ENCODE data around the gene CRIP3. TPM values are rescaled to one million over a fixed set of nuclear protein-coding genes. Genes with fewer than 3 reads are reported as not detected.

CRIP3 gene
- total RNA-seq, 1 donor from 2014 or later, result not detected

GRCh38 chr6:43307451-43308100 is 1.1 kb downstream of the CRIP3 start:
- no peaks in the 10 kb centered on the region for H3K9me3 ChIP-seq (ENCODE audit: insufficient read depth, low read depth, low read length)
- peaks cover 3% of the 10 kb centered on the region for H3K4me1 Mint-ChIP-seq (ENCODE audit: low read depth, unreplicated experiment)
- H3K4me3 Mint-ChIP-seq (ENCODE audit: unreplicated experiment), result peak overlapping the region; percentile 4
- H3K4me3 ChIP-seq (ENCODE audit: insufficient read depth, low read depth, low read length), result no peak overlapping the region
- no peak overlapping the region for H3K4me2 ChIP-seq (ENCODE audit: low read length)
- no peak overlapping the region for H2AFZ ChIP-seq (ENCODE audit: low read depth, low read length)
- H3K27me3 Mint-ChIP-seq (ENCODE audit: low read depth, unreplicated experiment), result peaks cover 44% of the 10 kb centered on the region
- H4K20me1 ChIP-seq (ENCODE audit: insufficient read depth, low read length), result no peaks in the 10 kb centered on the region
- no peak overlapping the region for H3K27ac ChIP-seq (ENCODE audit: low read depth, low read length)
- H3K36me3 ChIP-seq (ENCODE audit: insufficient read depth, low read length), result no peaks in the 10 kb centered on the region
- H3K4me1 ChIP-seq (ENCODE audit: insufficient read depth, low read length), result no peaks in the 10 kb centered on the region
- H3K79me2 ChIP-seq (ENCODE audit: insufficient read depth, low read length), result no peaks in the 10 kb centered on the region
- no peak overlapping the region for H3K9ac ChIP-seq (ENCODE audit: low read length)
- TF ChIP-seq, protein P1, sequence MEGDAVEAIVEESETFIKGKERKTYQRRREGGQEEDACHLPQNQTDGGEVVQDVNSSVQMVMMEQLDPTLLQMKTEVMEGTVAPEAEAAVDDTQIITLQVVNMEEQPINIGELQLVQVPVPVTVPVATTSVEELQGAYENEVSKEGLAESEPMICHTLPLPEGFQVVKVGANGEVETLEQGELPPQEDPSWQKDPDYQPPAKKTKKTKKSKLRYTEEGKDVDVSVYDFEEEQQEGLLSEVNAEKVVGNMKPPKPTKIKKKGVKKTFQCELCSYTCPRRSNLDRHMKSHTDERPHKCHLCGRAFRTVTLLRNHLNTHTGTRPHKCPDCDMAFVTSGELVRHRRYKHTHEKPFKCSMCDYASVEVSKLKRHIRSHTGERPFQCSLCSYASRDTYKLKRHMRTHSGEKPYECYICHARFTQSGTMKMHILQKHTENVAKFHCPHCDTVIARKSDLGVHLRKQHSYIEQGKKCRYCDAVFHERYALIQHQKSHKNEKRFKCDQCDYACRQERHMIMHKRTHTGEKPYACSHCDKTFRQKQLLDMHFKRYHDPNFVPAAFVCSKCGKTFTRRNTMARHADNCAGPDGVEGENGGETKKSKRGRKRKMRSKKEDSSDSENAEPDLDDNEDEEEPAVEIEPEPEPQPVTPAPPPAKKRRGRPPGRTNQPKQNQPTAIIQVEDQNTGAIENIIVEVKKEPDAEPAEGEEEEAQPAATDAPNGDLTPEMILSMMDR (IDR thresholded peaks at IDR 0.05; ENCODE audit: insufficient read depth, low read depth, low read length), result no peak
- TF ChIP-seq EZH2 (IDR thresholded peaks at IDR 0.05; ENCODE audit: insufficient read depth, low read length), result no peak
- H3K36me3 Mint-ChIP-seq (ENCODE audit: low read depth, unreplicated experiment), result no peaks in the 10 kb centered on the region
- DNase-seq (ENCODE audit: low read depth) (no peak), FAIRE-seq (no peak)
- H3K27me3 ChIP-seq (ENCODE audit: insufficient read depth, low read length), result peaks cover 7% of the 10 kb centered on the region
- no peak overlapping the region for H3K27ac Mint-ChIP-seq (ENCODE audit: unreplicated experiment)
- no peaks in the 10 kb centered on the region for H3K9me3 Mint-ChIP-seq (ENCODE audit: unreplicated experiment)

- Mint-ChIP-seq H3K4me1 (ENCODE audit: low read depth, unreplicated experiment) (peaks cover 3% of the 10 kb centered on the region), H3K4me3 (ENCODE audit: unreplicated experiment) (no peak overlapping the region), H3K27ac (ENCODE audit: unreplicated experiment) (no peak overlapping the region), H3K27me3 (ENCODE audit: low read depth, unreplicated experiment) (peaks cover 54% of the 10 kb centered on the region), H3K36me3 (ENCODE audit: low read depth, unreplicated experiment) (no peaks in the 10 kb centered on the region), H3K9me3 (ENCODE audit: unreplicated experiment) (no peaks in the 10 kb centered on the region)
- H3K4me1 ChIP-seq (ENCODE audit: insufficient read depth, low read length), result no peaks in the 10 kb centered on the region
- TF ChIP-seq EZH2 (IDR thresholded peaks at IDR 0.05; ENCODE audit: insufficient read depth, low read length), result no peak
- TF ChIP-seq, protein P1 (IDR thresholded peaks at IDR 0.05; ENCODE audit: insufficient read depth, low read depth, low read length), result no peak
- no peak overlapping the region for H3K9ac ChIP-seq (ENCODE audit: low read length)
- no peaks in the 10 kb centered on the region for H3K79me2 ChIP-seq (ENCODE audit: insufficient read depth, low read length)
- no peaks in the 10 kb centered on the region for H4K20me1 ChIP-seq (ENCODE audit: insufficient read depth, low read length)
- H2AFZ ChIP-seq (ENCODE audit: low read depth, low read length), result no peak overlapping the region
- H3K4me2 ChIP-seq (ENCODE audit: low read length), result no peak overlapping the region
- no peak overlapping the region for H3K4me3 ChIP-seq (ENCODE audit: insufficient read depth, low read depth, low read length)
- H3K27ac ChIP-seq (ENCODE audit: low read depth, low read length), result no peak overlapping the region
- DNase-seq (ENCODE audit: low read depth), result no peak
- H3K9me3 ChIP-seq (ENCODE audit: insufficient read depth, low read depth, low read length), result no peaks in the 10 kb centered on the region
- FAIRE-seq, result no peak
- peaks cover 11% of the 10 kb centered on the region for H3K27me3 ChIP-seq (ENCODE audit: insufficient read depth, low read length)
- H3K36me3 ChIP-seq (ENCODE audit: insufficient read depth, low read length), result no peaks in the 10 kb centered on the region
Measured at GRCh38 chr6:43306086-43306485, 2.5 kb downstream of the CRIP3 start.

DNA sequence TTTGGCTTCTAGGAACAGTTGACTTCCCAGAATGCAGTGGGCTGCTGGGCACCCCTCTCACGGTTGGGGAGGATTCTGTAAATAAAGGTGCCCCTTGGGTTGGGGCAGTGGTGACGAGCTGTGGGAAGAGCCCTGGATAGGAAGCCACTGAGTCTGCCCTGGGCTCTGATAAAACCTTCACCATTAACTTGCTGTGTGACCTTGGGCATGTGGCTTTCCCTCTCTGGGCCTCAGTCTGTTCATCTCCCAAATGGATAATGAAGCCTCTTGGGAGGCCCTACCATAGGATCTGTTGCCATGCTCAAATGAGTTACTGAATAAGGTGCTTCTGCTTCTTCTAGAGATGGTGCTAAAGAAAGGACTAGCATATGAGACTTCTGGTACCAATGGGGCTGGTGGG is 3.7 kb downstream of the CRIP3 start:
- H3K4me3 ChIP-seq (ENCODE audit: insufficient read depth, low read depth, low read length), result no peak overlapping the region
- TF ChIP-seq, protein P1 (IDR thresholded peaks at IDR 0.05; ENCODE audit: insufficient read depth, low read depth, low read length), result no peak
- no peak for TF ChIP-seq EZH2 (IDR thresholded peaks at IDR 0.05; ENCODE audit: insufficient read depth, low read length)
- H3K4me1 ChIP-seq (ENCODE audit: insufficient read depth, low read length), result no peaks in the 10 kb centered on the region
- peaks cover 2% of the 10 kb centered on the region for H3K36me3 Mint-ChIP-seq (ENCODE audit: low read depth, unreplicated experiment)
- FAIRE-seq (no peak), DNase-seq (ENCODE audit: low read depth) (no peak)
- no peak overlapping the region for H3K9ac ChIP-seq (ENCODE audit: low read length)
- H3K27me3 ChIP-seq (ENCODE audit: insufficient read depth, low read length), result peaks cover 11% of the 10 kb centered on the region
- H3K36me3 ChIP-seq (ENCODE audit: insufficient read depth, low read length), result no peaks in the 10 kb centered on the region
- no peak overlapping the region for H3K4me3 Mint-ChIP-seq (ENCODE audit: unreplicated experiment)
- H3K27ac ChIP-seq (ENCODE audit: low read depth, low read length), result no peak overlapping the region
- H4K20me1 ChIP-seq (ENCODE audit: insufficient read depth, low read length), result no peaks in the 10 kb centered on the region
- H3K79me2 ChIP-seq (ENCODE audit: insufficient read depth, low read length), result no peaks in the 10 kb centered on the region
- no peak overlapping the region for H3K27ac Mint-ChIP-seq (ENCODE audit: unreplicated experiment)
- H3K9me3 Mint-ChIP-seq (ENCODE audit: unreplicated experiment), result no peaks in the 10 kb centered on the region
- H2AFZ ChIP-seq (ENCODE audit: low read depth, low read length), result no peak overlapping the region
- peaks cover 61% of the 10 kb centered on the region for H3K27me3 Mint-ChIP-seq (ENCODE audit: low read depth, unreplicated experiment)
- H3K4me1 Mint-ChIP-seq (ENCODE audit: low read depth, unreplicated experiment), result no peaks in the 10 kb centered on the region
- no peak overlapping the region for H3K4me2 ChIP-seq (ENCODE audit: low read length)
- H3K9me3 ChIP-seq (ENCODE audit: insufficient read depth, low read depth, low read length), result no peaks in the 10 kb centered on the region

All from astrocyte (in vitro differentiated cells and primary cell).